ENCODE data around the gene SRP14.

The SRP14 gene

GRCh38 chr15:40069178-40070165 lies 30.5 kb upstream of the SRP14 start:
- in situ Hi-C loops (cut with MboI; ENCODE audit: low sequenced_read_pairs): no loop called here

- in situ Hi-C loops (cut with MboI; ENCODE audit: low sequenced_read_pairs): no loop called here
Measured at GRCh38 chr15:40067921-40068624, 29.1 kb upstream of the SRP14 start.

- in situ Hi-C loops (cut with MboI; ENCODE audit: low sequenced_read_pairs): no loop called here
Measured at GRCh38 chr15:40066589-40066988, 27.6 kb upstream of the SRP14 start.

- in situ Hi-C loops (cut with MboI; ENCODE audit: low sequenced_read_pairs): no loop called here
Measured at GRCh38 chr15:40065166-40065565, 26.2 kb upstream of the SRP14 start.

GRCh38 chr15:40064231-40064894 lies 25.4 kb upstream of the SRP14 start:
- in situ Hi-C loops (cut with MboI; ENCODE audit: low sequenced_read_pairs): no loop called here

- in situ Hi-C loops (cut with MboI; ENCODE audit: low sequenced_read_pairs): no loop called here
Measured at GRCh38 chr15:40063563-40064011, 24.6 kb upstream of the SRP14 start.

GRCh38 chr15:40062816-40063562 lies 24.0 kb upstream of the SRP14 start:
- in situ Hi-C loops (cut with MboI; ENCODE audit: low sequenced_read_pairs): no loop called here

GRCh38 chr15:40061212-40061901 lies 22.4 kb upstream of the SRP14 start:
- in situ Hi-C loops (cut with MboI; ENCODE audit: low sequenced_read_pairs): no loop called here

GRCh38 chr15:40060236-40060961 lies 21.4 kb upstream of the SRP14 start:
- in situ Hi-C loops (cut with MboI; ENCODE audit: low sequenced_read_pairs): no loop called here

GRCh38 chr15:40059821-40060220 lies 20.8 kb upstream of the SRP14 start:
- in situ Hi-C loops (cut with MboI; ENCODE audit: low sequenced_read_pairs): no loop called here

- in situ Hi-C loops (cut with MboI; ENCODE audit: low sequenced_read_pairs): no loop called here
Measured at GRCh38 chr15:40058476-40059140, 19.6 kb upstream of the SRP14 start.

- in situ Hi-C loops (cut with MboI; ENCODE audit: low sequenced_read_pairs): no loop called here
Measured at GRCh38 chr15:40055576-40056293, 16.8 kb upstream of the SRP14 start.

- in situ Hi-C loops (cut with MboI; ENCODE audit: low sequenced_read_pairs): loop anchor here (5.0 kb wide), 1 partner anchor 47 kb away; no protein-coding TSS in a partner anchor
Measured at GRCh38 chr15:40054855-40055575, 16.0 kb upstream of the SRP14 start.

- in situ Hi-C loops (cut with MboI; ENCODE audit: low sequenced_read_pairs): loop anchor here (5.0 kb wide), 1 partner anchor 48 kb away; no protein-coding TSS in a partner anchor
Measured at GRCh38 chr15:40054605-40054854, 15.5 kb upstream of the SRP14 start.

GRCh38 chr15:40053831-40054604 lies 15.0 kb upstream of the SRP14 start:
- in situ Hi-C loops (cut with MboI; ENCODE audit: low sequenced_read_pairs): loop anchor here (5.0 kb wide), 1 partner anchor 48 kb away; no protein-coding TSS in a partner anchor

GRCh38 chr15:40053079-40053830 lies 14.3 kb upstream of the SRP14 start:
- in situ Hi-C loops (cut with MboI; ENCODE audit: low sequenced_read_pairs): loop anchor here (5.0 kb wide), 1 partner anchor 49 kb away; no protein-coding TSS in a partner anchor

All from HL-60/S4 (cell line).